GM19468 (cell line): ENCODE measurements around the gene FAM3B.
"Not testable (repeated sequence)": the region's sequence is repeated elsewhere in the genome, so short reads cannot be mapped to it uniquely, and the experiment has no call there.

Experiments
- ATAC-seq: cut with Tn5 transposase; IDR thresholded peaks from one replicate; pipeline ENCODE4 v1.9.1; 2021; ENCODE audit warnings: mild to moderate bottlenecking, moderate library complexity, moderate number of reproducible peaks; ENCODE audit not compliant: unreplicated experiment; ENCODE audit errors: extremely low read depth

Gene FAM3B

GRCh38 chr21:41316200-41317062 lies at the start of gene FAM3B:
FAM3B (plus strand) TSS chr21:41316801; CDS start chr21:41316880, 79 bp downstream.
- ATAC-seq = no peak

GRCh38 chr21:41267346-41267745 lies 49.3 kb upstream of the FAM3B start:
- ATAC-seq = no peak

GRCh38 chr21:41269535-41269934 lies 47.1 kb upstream of the FAM3B start:
- ATAC-seq = no peak

- no peak for ATAC-seq
Observed at GRCh38 chr21:41277196-41277595, 39.4 kb upstream of the FAM3B start.

GRCh38 chr21:41277846-41278245 lies 38.8 kb upstream of the FAM3B start:
- no peak for ATAC-seq

GRCh38 chr21:41280115-41280919 lies 36.3 kb upstream of the FAM3B start:
- no peak for ATAC-seq

- ATAC-seq = no peak
Observed at GRCh38 chr21:41282412-41282811, 34.2 kb upstream of the FAM3B start.

- no peak for ATAC-seq
Observed at GRCh38 chr21:41283211-41283818, 33.3 kb upstream of the FAM3B start.

GRCh38 chr21:41289431-41289830 lies 27.2 kb upstream of the FAM3B start:
- ATAC-seq = no peak

GRCh38 chr21:41290106-41290799 lies 26.3 kb upstream of the FAM3B start:
- no peak for ATAC-seq

GRCh38 chr21:41294548-41295231 lies 21.9 kb upstream of the FAM3B start:
- ATAC-seq = no peak

GRCh38 chr21:41295721-41296254 lies 20.8 kb upstream of the FAM3B start:
- ATAC-seq = no peak

- ATAC-seq = no peak
Observed at GRCh38 chr21:41302976-41303375, 13.6 kb upstream of the FAM3B start.

- ATAC-seq = no peak
Observed at GRCh38 chr21:41304068-41304720, 12.4 kb upstream of the FAM3B start.

- no peak for ATAC-seq
Observed at GRCh38 chr21:41307219-41307618, 9.4 kb upstream of the FAM3B start.

- not testable (repeated sequence) for ATAC-seq
Observed at GRCh38 chr21:41313285-41314164, 3.1 kb upstream of the FAM3B start.

- no peak for ATAC-seq
Observed at GRCh38 chr21:41315726-41316125, 875 bp upstream of the FAM3B start.

GRCh38 chr21:41317063-41317392 lies 427 bp downstream of the FAM3B start:
- no peak for ATAC-seq
